ENCODE results near the gene ARHGEF37. TPM values are rescaled to one million over a fixed set of nuclear protein-coding genes. Genes with fewer than 3 reads are reported as not detected.

Gene ARHGEF37
- total and polyA plus RNA-seq, 2 of the 8 experiments (the other 6 are each of a cell fraction or from before 2014, with no cell fraction given): 0.21 to 0.48 TPM

GRCh38 chr5:149614034-149614907, 33.0 kb downstream of the ARHGEF37 start:
- FAIRE-seq (no peak), DNase-seq (ENCODE audit: low read depth in 1 of 2, low spot score in 2 of 2) (no peak)
- H2BK12ac ChIP-seq (ENCODE audit: low read depth, low read length): no peak overlapping the region
- no peak overlapping the region for H2BK120ac ChIP-seq (replicated peaks; ENCODE audit: low read depth, low read length)
- H3K23ac ChIP-seq (ENCODE audit: insufficient read length): no peak overlapping the region
- no peak overlapping the region for H3K4me3 ChIP-seq (ENCODE audit: extremely low read depth in 1 of 4, insufficient read depth in 2 of 4, low read depth in 3 of 4, low read length in 4 of 4)
- H3K4me2 ChIP-seq (ENCODE audit: insufficient read depth in 1 of 2, low read depth in 2 of 2, low read length in 2 of 2): no peak overlapping the region
- H3K79me2 ChIP-seq (ENCODE audit: control insufficient read depth in 1 of 2, insufficient read depth in 2 of 2, low read length in 2 of 2): no peaks in the 10 kb centered on the region
- no peak overlapping the region for H3K9ac ChIP-seq (replicated peaks in 1 of 4; ENCODE audit: extremely low read depth in 1 of 4, low read depth in 3 of 4, low read length in 3 of 4)
- H3K4ac ChIP-seq (replicated peaks; ENCODE audit: insufficient read length, low read depth, low read length): no peak overlapping the region
- no peak overlapping the region for H2BK15ac ChIP-seq (ENCODE audit: low read length)
- no peak overlapping the region for H3K27ac ChIP-seq (ENCODE audit: low read depth, low read length)
- H2BK20ac ChIP-seq (ENCODE audit: low read length): no peak overlapping the region
- H3K4me1 ChIP-seq (replicated peaks in 1 of 4; ENCODE audit: control insufficient read depth in 3 of 4, insufficient read depth in 4 of 4, low read length in 3 of 4): peaks cover 0 to 3% (median 0%) of the 10 kb centered on the region in 4 experiments; a peak in 1 of 7 replicates
- H4K20me1 ChIP-seq (replicated peaks in 1 of 2; ENCODE audit: control insufficient read depth in 1 of 2, insufficient read depth in 2 of 2, low read length in 2 of 2): no peaks in the 10 kb centered on the region
- no peaks in the 10 kb centered on the region for H3K36me3 ChIP-seq (ENCODE audit: control insufficient read depth in 2 of 4, insufficient read depth in 4 of 4, low read length in 3 of 4)
- H3K23me2 ChIP-seq (ENCODE audit: low read depth, low read length): no peaks in the 10 kb centered on the region
- no peak overlapping the region for H2BK5ac ChIP-seq (ENCODE audit: low read depth, low read length)
- ChIA-PET POLR2A (ENCODE audit: partially characterized antibody) (interaction anchor here (1.2 kb wide), 1 partner anchor 18 kb away, joined by 3 read pairs; no protein-coding TSS in a partner anchor), CTCF (ENCODE audit: partially characterized antibody) (interaction anchor here (0.6 to 1.0 kb wide), 4 partner anchors 96 to 199 kb away, joined by 3 to 4 read pairs (median 3); no protein-coding TSS in a partner anchor)
- no peaks in the 10 kb centered on the region; the same call in 1 of the 2 replicates for H3K79me1 ChIP-seq (ENCODE audit: low read depth, low read length)
- H4K5ac ChIP-seq (ENCODE audit: insufficient read length, low read depth, low read length): no peak overlapping the region
- no peak overlapping the region for H4K8ac ChIP-seq (ENCODE audit: extremely low read depth, insufficient read depth, low read length)
- no peak overlapping the region for H2AFZ ChIP-seq (ENCODE audit: low read length)
- H3K56ac ChIP-seq (replicated peaks; ENCODE audit: insufficient read length, low read depth, low read length): no peak overlapping the region
- no peaks in the 10 kb centered on the region for H3K27me3 ChIP-seq (replicated peaks in 1 of 4; ENCODE audit: control insufficient read depth in 3 of 4, extremely low read depth in 1 of 4, insufficient read depth in 3 of 4, low read length in 3 of 4)
- H3K9me3 ChIP-seq (ENCODE audit: insufficient read depth in 2 of 2, low read depth in 1 of 2, low read length in 1 of 2): peaks cover 2 to 3% of the 10 kb centered on the region in 2 experiments
- no peak overlapping the region for H4K91ac ChIP-seq (replicated peaks; ENCODE audit: insufficient read length, low read length)
- no peak overlapping the region for H2AK5ac ChIP-seq (ENCODE audit: low read depth, low read length)
- WGBS, 2 experiments (ENCODE audit: extremely low coverage in 1 of 2, insufficient coverage in 1 of 2, insufficient read length in 1 of 2, insufficient replicate concordance in 2 of 2, low coverage in 1 of 2, low lambda C conversion rate in 2 of 2, missing lambda C conversion rate in 1 of 2): 89% methylated on average over 7 of the region's 8 CpGs; no CpG with 5 or more reads in 1 of the 2 experiments
- H3K14ac ChIP-seq (ENCODE audit: insufficient read length): no peak overlapping the region
- H3K18ac ChIP-seq (ENCODE audit: extremely low read depth, low read length): no peak overlapping the region
- no peak for TF ChIP-seq CBX5 (IDR thresholded peaks at IDR 0.05; ENCODE audit: low read depth, low read length)
- no peak for TF ChIP-seq SIRT6 (IDR thresholded peaks at IDR 0.05; ENCODE audit: low read length)
- TF ChIP-seq KDM1A (IDR thresholded peaks at IDR 0.05; ENCODE audit: borderline replicate concordance, low read length): no peak
- TF ChIP-seq ZNF274 (IDR thresholded peaks at IDR 0.05; ENCODE audit: borderline replicate concordance, extremely low read depth, low read length): no peak
- no peak for TF ChIP-seq SP2 (IDR thresholded peaks at IDR 0.05; ENCODE audit: low read length)
- no peak for TF ChIP-seq NANOG (IDR thresholded peaks at IDR 0.05; ENCODE audit: insufficient read depth, low read depth, low read length, poor library complexity, severe bottlenecking)
- no peak for TF ChIP-seq TEAD4 (IDR thresholded peaks at IDR 0.05; ENCODE audit: low read depth, low read length)
- no peak for TF ChIP-seq YY1 (IDR thresholded peaks at IDR 0.05; ENCODE audit: low read depth, low read length)
- no peak for TF ChIP-seq CBX8 (IDR thresholded peaks at IDR 0.05; ENCODE audit: borderline replicate concordance, low read depth, low read length)
- no peak for TF ChIP-seq ATF2 (IDR thresholded peaks at IDR 0.05; ENCODE audit: low read length)
- TF ChIP-seq TAF1 (IDR thresholded peaks at IDR 0.05; ENCODE audit: low read depth, low read length): no peak
